MM.1S (cell line): ENCODE results near the gene CDK2.

Source experiments
- DNase-seq: peaks from one replicate; pipeline ENCODE4 v3.0.0-alpha.2; 2015
- H2AFZ ChIP-seq: fragments of 300-600 bp; sonication (generic); 2 replicates; pipeline ENCODE4 v1.6.0; 2016; ENCODE audit warnings: antibody characterized with exemption, low read length
- H3F3A ChIP-seq: fragments of 300-600 bp; sonication (generic); 2 replicates; pipeline ENCODE4 v1.6.1; 2016; ENCODE audit warnings: mild to moderate bottlenecking, antibody characterized with exemption, low read length, moderate library complexity, mixed read lengths; ENCODE audit not compliant: insufficient read depth
- H3K27ac ChIP-seq: fragments of 300-600 bp; sonication (generic); 2 replicates; pipeline ENCODE4 v1.5.1; 2016; ENCODE audit warnings: mild to moderate bottlenecking, low read length
- H3K27me3 ChIP-seq: fragments of 300-600 bp; sonication (generic); replicated peaks from 2 replicates; pipeline ENCODE4 v1.6.0; 2016; ENCODE audit warnings: low read length; ENCODE audit not compliant: insufficient read depth
- H3K36me3 ChIP-seq: fragments of 300-600 bp; sonication (generic); replicated peaks from 2 replicates; pipeline ENCODE4 v1.6.1; 2016; ENCODE audit warnings: mild to moderate bottlenecking, low read length, mixed read lengths; ENCODE audit not compliant: insufficient read depth
- H3K4me1 ChIP-seq: fragments of 300-600 bp; sonication (generic); 2 replicates; pipeline ENCODE4 v1.6.1; 2016; ENCODE audit warnings: low read length, mixed read lengths
- H3K4me2 ChIP-seq: fragments of 300-600 bp; sonication (generic); 2 replicates; pipeline ENCODE4 v1.6.0; 2016; ENCODE audit warnings: low read depth, low read length
- H3K4me3 ChIP-seq: fragments of 300-600 bp; sonication (generic); 2 replicates; pipeline ENCODE4 v1.5.1; 2016; ENCODE audit warnings: low read length, mixed read lengths
- H3K79me2 ChIP-seq: fragments of 300-600 bp; sonication (generic); 2 replicates; pipeline ENCODE4 v1.6.1; 2016; ENCODE audit warnings: mixed run types, low read length, mixed read lengths
- H3K9ac ChIP-seq: fragments of 300-600 bp; sonication (generic); 2 replicates; pipeline ENCODE4 v1.6.1; 2016; ENCODE audit warnings: low read length, mixed read lengths
- H3K9me2 ChIP-seq: fragments of 300-600 bp; sonication (generic); replicated peaks from 2 replicates; pipeline ENCODE4 v1.6.1; 2016; ENCODE audit warnings: mild to moderate bottlenecking, low read length, mixed read lengths; ENCODE audit not compliant: insufficient read depth
- H3K9me3 ChIP-seq: fragments of 300-600 bp; sonication (generic); replicated peaks from 2 replicates; pipeline ENCODE4 v1.6.1; 2016; ENCODE audit warnings: mild to moderate bottlenecking, low read length, mixed read lengths; ENCODE audit not compliant: insufficient read depth
- H4K20me1 ChIP-seq: fragments of 300-600 bp; sonication (generic); 2 replicates; pipeline ENCODE4 v1.6.1; 2016; ENCODE audit warnings: mild to moderate bottlenecking, low read length, moderate library complexity, mixed read lengths; ENCODE audit not compliant: insufficient read depth
- EZH2 ChIP-seq: fragments of 300-600 bp; sonication (generic); optimal IDR thresholded peaks from 2 replicates; pipeline ENCODE3; 2017; ENCODE audit warnings: low read depth, mild to moderate bottlenecking, antibody characterized with exemption, low read length, mixed read lengths
- EZH2phosphoT487 ChIP-seq: fragments of 300-600 bp; sonication (generic); IDR thresholded peaks from 2 replicates; pipeline ENCODE4 v1.6.1; 2018; ENCODE audit warnings: antibody characterized with exemption, low read length
- TF ChIP-seq, protein P1 (sequence below): fragments of 300-600 bp; sonication (generic); IDR thresholded peaks from 2 replicates; pipeline ENCODE4 v1.5.1; 2016; ENCODE audit warnings: antibody characterized with exemption, low read length, mixed read lengths

CDK2 gene

DNA sequence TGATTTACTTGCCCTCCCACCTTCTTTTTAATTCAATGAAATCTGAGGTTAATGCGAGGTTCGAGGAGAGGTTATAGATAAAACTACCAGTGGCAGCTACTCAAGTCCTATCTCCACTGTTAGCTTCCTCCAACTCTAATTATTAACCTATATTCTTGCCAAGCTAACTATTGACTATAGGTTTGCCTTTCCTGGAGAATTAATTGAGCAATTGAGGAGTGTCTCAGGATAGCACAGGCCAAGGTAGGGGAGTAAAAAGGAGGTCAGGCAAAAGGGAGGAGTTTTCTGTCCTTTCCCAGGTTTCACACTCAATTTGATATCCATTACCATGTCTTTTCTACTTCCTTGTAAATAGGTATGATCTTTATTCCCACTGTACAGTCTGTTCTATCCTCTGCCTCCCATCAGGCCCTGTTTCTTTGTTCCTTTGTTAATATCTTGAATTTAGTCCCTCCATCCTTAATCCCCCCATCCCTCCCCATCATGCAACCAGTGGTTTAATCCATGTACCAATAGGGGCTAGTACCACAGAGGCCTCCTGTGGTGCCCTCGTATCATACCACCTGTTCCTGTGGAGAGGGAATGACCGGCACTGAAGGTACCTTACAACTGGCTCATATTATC is 26.7 kb downstream of the CDK2 start:
- H3K27ac ChIP-seq: no peak overlapping the region
- no peak overlapping the region for H3K9ac ChIP-seq
- H3K4me3 ChIP-seq: no peak overlapping the region
- H3K9me3 ChIP-seq: no peaks in the 10 kb centered on the region
- no peaks in the 10 kb centered on the region for H3K27me3 ChIP-seq
- H3K79me2 ChIP-seq: no peaks in the 10 kb centered on the region
- 0 out of 2 replicates have a peak, but pooled peaks cover 4% of the 10 kb centered on the region for H3K4me1 ChIP-seq
- no peaks in the 10 kb centered on the region for H4K20me1 ChIP-seq
- DNase-seq: no peak
- no peaks in the 10 kb centered on the region for H3K9me2 ChIP-seq
- no peak for TF ChIP-seq EZH2phosphoT487
- H3K36me3 ChIP-seq: peaks cover 4% of the 10 kb centered on the region; the same call in 1 of the 2 replicates
- H2AFZ ChIP-seq: no peak overlapping the region
- H3K4me2 ChIP-seq: no peak overlapping the region
- peaks cover 9% of the 10 kb centered on the region; the same call in 1 of the 2 replicates for H3F3A ChIP-seq

DNA sequence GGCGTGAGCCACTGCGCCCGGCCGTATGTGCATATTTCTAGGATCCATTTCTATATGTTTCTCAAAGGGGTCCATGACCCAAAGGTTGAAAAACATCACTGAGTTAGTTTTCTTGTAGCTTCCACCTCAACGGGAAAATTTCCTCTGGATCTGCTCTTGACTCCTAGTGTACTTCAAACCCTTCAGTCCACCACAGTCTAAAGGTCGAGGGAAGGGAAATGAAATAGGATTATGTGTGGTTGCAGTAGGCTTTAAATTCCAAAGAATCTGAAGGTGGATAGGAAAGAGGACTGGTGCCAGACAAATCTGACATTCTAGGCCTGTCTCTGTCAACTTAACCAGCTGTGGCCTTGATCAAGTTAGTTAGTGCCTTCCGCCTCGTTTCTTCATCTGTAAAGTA is 28.7 kb downstream of the CDK2 start:
- H3K36me3 ChIP-seq: peaks cover 4% of the 10 kb centered on the region; the same call in 1 of the 2 replicates

DNA sequence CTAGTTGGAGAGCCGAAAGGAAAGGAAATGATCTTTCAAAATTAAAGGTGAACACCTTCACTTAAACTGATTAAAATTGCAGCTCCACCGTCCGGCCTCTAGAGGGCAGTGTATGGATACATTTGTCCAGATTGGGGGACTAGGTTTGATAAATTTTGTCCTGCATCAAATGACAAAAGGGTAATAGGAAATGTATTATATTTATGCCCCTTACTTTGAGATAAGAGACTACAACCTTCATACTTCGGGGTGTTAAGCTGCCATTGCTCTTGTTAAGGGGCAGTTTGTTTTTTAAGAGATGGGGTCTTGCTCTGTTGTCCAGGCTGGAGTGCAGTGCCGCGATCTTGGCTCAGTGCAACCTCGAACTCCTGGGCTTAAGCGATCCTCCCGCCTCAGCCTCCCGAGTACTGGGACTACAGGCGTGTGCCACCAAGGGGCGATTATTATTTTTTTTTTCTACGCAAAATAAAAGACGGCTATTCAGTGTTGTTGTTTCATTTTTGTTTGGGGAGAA is 29.6 kb downstream of the CDK2 start:
- no peaks in the 10 kb centered on the region for H3K9me2 ChIP-seq
- H3K9ac ChIP-seq: peak overlapping the region; percentile 66; the same call in 1 of the 2 replicates

More for the DNA sequence above, 28.7 kb downstream of the CDK2 start:
- no peaks in the 10 kb centered on the region for H3K9me3 ChIP-seq
- peaks cover 9% of the 10 kb centered on the region; the same call in 1 of the 2 replicates for H3F3A ChIP-seq
- H4K20me1 ChIP-seq: no peaks in the 10 kb centered on the region
- H2AFZ ChIP-seq: no peak overlapping the region
- H3K27me3 ChIP-seq: no peaks in the 10 kb centered on the region
- no peak overlapping the region for H3K27ac ChIP-seq
- no peaks in the 10 kb centered on the region for H3K79me2 ChIP-seq
- no peak for DNase-seq
- 0 out of 2 replicates have a peak, but pooled peaks cover 4% of the 10 kb centered on the region for H3K4me1 ChIP-seq
- TF ChIP-seq EZH2phosphoT487: no peak
- TF ChIP-seq, protein P1, sequence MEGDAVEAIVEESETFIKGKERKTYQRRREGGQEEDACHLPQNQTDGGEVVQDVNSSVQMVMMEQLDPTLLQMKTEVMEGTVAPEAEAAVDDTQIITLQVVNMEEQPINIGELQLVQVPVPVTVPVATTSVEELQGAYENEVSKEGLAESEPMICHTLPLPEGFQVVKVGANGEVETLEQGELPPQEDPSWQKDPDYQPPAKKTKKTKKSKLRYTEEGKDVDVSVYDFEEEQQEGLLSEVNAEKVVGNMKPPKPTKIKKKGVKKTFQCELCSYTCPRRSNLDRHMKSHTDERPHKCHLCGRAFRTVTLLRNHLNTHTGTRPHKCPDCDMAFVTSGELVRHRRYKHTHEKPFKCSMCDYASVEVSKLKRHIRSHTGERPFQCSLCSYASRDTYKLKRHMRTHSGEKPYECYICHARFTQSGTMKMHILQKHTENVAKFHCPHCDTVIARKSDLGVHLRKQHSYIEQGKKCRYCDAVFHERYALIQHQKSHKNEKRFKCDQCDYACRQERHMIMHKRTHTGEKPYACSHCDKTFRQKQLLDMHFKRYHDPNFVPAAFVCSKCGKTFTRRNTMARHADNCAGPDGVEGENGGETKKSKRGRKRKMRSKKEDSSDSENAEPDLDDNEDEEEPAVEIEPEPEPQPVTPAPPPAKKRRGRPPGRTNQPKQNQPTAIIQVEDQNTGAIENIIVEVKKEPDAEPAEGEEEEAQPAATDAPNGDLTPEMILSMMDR: no peak
- TF ChIP-seq EZH2: no peak
- no peak overlapping the region for H3K4me2 ChIP-seq
- no peak overlapping the region for H3K9ac ChIP-seq
- H3K4me3 ChIP-seq: no peak overlapping the region
- H3K9me2 ChIP-seq: no peaks in the 10 kb centered on the region

More for the DNA sequence above, 29.6 kb downstream of the CDK2 start:
- Histone ChIP-seq H3K4me2 (peak overlapping the region; percentile 90), H2AFZ (peak overlapping the region; percentile 84), H3F3A (peaks cover 9% of the 10 kb centered on the region; the same call in 1 of the 2 replicates), H3K9me3 (no peaks in the 10 kb centered on the region), H3K27me3 (no peaks in the 10 kb centered on the region), H3K27ac (peak overlapping the region; percentile 17; the same call in 1 of the 2 replicates), H3K4me1 (0 out of 2 replicates have a peak, but pooled peaks cover 4% of the 10 kb centered on the region), H3K4me3 (peak overlapping the region; percentile 68), H3K36me3 (no peaks in the 10 kb centered on the region), H4K20me1 (no peaks in the 10 kb centered on the region), H3K79me2 (no peaks in the 10 kb centered on the region)
- DNase-seq: peak; percentile 72
- no peak for TF ChIP-seq EZH2
- no peak for TF ChIP-seq EZH2phosphoT487
- TF ChIP-seq, protein P1: peak; percentile 91
